Aorta (tissue), 5 donors: ENCODE results near the gene PCDHGB7. TPM values are rescaled to one million over a fixed set of nuclear protein-coding genes. Genes with fewer than 3 reads are reported as not detected.
A peak's percentile ranks its signal among the peaks of the same experiment; 100 is the strongest.
"Not testable (repeated sequence)": the region's sequence is repeated elsewhere in the genome, so short reads cannot be mapped to it uniquely, and the experiment has no call there.

Experiments used
- ATAC-seq: fragments of 200-7000 bp; cut with Tn5 transposase; one replicate; pipeline ENCODE4 v1.9.1; 2022; ENCODE audit warnings: moderate library complexity; ENCODE audit not compliant: low FRiP score
- DNase-seq, 2 donors: peaks; one replicate each; pipeline ENCODE4 v3.0.0-alpha.2; 2020
- H3K27ac ChIP-seq, 2 donors: one replicate each; pipeline ENCODE4 v1.5.1; 2013; ENCODE audit warnings: low read length in 2 of 2, mild to moderate bottlenecking in 2 of 2, moderate library complexity in 2 of 2, control low read depth in 1 of 2, inconsistent platforms in 1 of 2, low read depth in 1 of 2
- H3K27me3 ChIP-seq, 2 donors: one replicate each; pipeline ENCODE4 v1.6.1; 2013; ENCODE audit warnings: control low read depth in 1 of 2, low read length in 1 of 2, mild to moderate bottlenecking in 1 of 2, moderate library complexity in 1 of 2; ENCODE audit not compliant: insufficient read depth in 2 of 2, control insufficient read depth in 1 of 2
- H3K36me3 ChIP-seq, 2 donors: one replicate each; pipeline ENCODE4 v1.6.1; 2013; ENCODE audit warnings: control low read depth in 1 of 2, low read length in 1 of 2, mild to moderate bottlenecking in 1 of 2; ENCODE audit not compliant: insufficient read depth in 2 of 2, control insufficient read depth in 1 of 2
- H3K4me1 ChIP-seq, 2 donors: one replicate each; pipeline ENCODE4 v1.6.1; 2013; ENCODE audit warnings: low read length in 2 of 2, control low read depth in 1 of 2, mild to moderate bottlenecking in 1 of 2, moderate library complexity in 1 of 2; ENCODE audit not compliant: insufficient read depth in 2 of 2, control insufficient read depth in 1 of 2
- H3K4me3 ChIP-seq, 2 donors: one replicate each; pipeline ENCODE4 v1.5.1; 2013; ENCODE audit warnings: low read length in 2 of 2, control low read depth in 1 of 2, mild to moderate bottlenecking in 1 of 2
- H3K9me3 ChIP-seq: one replicate; pipeline ENCODE4 v1.6.1; 2013; ENCODE audit warnings: mild to moderate bottlenecking, low read length; ENCODE audit not compliant: control insufficient read depth
- WGBS, 2 donors: extraction: QIAGEN DNeasy Blood & Tissue Kit; methylation state at CpG; one replicate each; pipeline ENCODE4 v1.1.7; 2013; 5-methylcytosine and 5-hydroxymethylcytosine counted together
- intact Hi-C, 2 donors: fragments of 100-400 bp; cut with DNase I; formaldehyde crosslinking; loops; one replicate each; pipeline versions ENCODE4 v1.14.2 to v1.15.0; 2022
- long read RNA-seq, 2 donors: library from polyadenylated mRNA; unstranded; transcript quantifications; one replicate each; pipeline ENCODE4 v2.0.0, GENCODE V29; 2020 to 2021
- polyA plus RNA-seq, 2 donors: library from polyadenylated mRNA; stranded (reverse); fragments of 200-250 nt; gene quantifications; one replicate each; pipeline ENCODE4 v1.2.3, GENCODE V29; 2013
- total RNA-seq, 2 donors: library from RNA; stranded (reverse); fragmentation: NEBNext Ultra II Directional; extraction: Animal tissue kit (Norgen Biotek cat#: 25700); gene quantifications; one replicate each; pipeline ENCODE4 v1.2.1, GENCODE V29; 2021
- donor health status: healthy with polysubstance abuse.
- donor health status: Bipolar disorder and iron deficiency.
- donor health status: DM: no; HTN: no; CAD: no.
- donor health status: DM: no; HTN: no; CAD: no.
- donor health status: DM: yes; HTN: yes; CAD: no.

Gene PCDHGB7
- 10 to 100 TPM; 12.7 to 24.7 TPM for total RNA-seq
- 1 to 10 TPM; 2.1 to 3.8 TPM for polyA plus RNA-seq
- long read RNA-seq, donor 1, full-length matches to known transcripts = 1 of 1 reads
- long read RNA-seq, donor 1, partial matches to known transcripts = 0 of 1 reads
- long read RNA-seq, donor 1, other reads (novel, unspliced or antisense) = 0 of 1 reads
- long read RNA-seq, donor 2, partial matches to known transcripts = 0 of 1 reads
- long read RNA-seq, donor 2, other reads (novel, unspliced or antisense) = 0 of 1 reads

DNA sequence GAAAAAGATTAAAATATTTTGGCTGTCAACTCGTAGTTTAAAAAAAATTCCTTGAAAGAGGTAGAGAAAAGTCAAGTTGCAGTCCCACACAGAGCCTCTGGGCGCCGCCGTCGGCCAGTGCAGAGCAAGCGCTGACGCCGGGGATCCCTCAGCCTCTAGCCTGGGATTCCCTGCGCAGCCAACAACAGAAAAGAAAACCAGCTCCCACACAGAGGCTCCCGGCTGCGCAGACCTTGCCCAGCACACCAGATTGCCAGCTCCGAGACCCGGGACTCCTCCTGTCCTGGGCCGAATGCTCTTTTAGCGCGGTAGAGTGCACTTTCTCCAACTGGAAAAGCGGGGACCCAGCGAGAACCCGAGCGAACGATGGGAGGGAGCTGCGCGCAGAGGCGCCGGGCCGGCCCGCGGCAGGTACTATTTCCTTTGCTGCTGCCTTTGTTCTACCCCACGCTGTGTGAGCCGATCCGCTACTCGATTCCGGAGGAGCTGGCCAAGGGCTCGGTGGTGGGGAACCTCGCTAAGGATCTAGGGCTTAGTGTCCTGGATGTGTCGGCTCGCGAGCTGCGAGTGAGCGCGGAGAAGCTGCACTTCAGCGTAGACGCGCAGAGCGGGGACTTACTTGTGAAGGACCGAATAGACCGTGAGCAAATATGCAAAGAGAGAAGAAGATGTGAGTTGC is at the start of gene PCDHGB7:
TSS of gene PCDHGB7 (plus strand) at position 184 of the 679 bp plus-strand sequence. CDS start at position 367, 183 bp downstream.
- WGBS, 2 donors = 6 to 10% methylated on average over 42 to 47 of the region's 47 CpGs
- H3K4me1 ChIP-seq, H3K36me3 ChIP-seq, H3K4me3 ChIP-seq, H3K27ac ChIP-seq, H3K27me3 ChIP-seq: not testable (repeated sequence)
- DNase-seq = peak in 1 of 2 donors; percentile 83
- H3K9me3 ChIP-seq = peaks cover 44% of the 10 kb centered on the region
- ATAC-seq = peak; percentile 91
- intact Hi-C loops = loop anchor here in 1 of 2 donors (10.0 kb wide), 2 partner anchors 107 to 147 kb away; no protein-coding TSS in a partner anchor

DNA sequence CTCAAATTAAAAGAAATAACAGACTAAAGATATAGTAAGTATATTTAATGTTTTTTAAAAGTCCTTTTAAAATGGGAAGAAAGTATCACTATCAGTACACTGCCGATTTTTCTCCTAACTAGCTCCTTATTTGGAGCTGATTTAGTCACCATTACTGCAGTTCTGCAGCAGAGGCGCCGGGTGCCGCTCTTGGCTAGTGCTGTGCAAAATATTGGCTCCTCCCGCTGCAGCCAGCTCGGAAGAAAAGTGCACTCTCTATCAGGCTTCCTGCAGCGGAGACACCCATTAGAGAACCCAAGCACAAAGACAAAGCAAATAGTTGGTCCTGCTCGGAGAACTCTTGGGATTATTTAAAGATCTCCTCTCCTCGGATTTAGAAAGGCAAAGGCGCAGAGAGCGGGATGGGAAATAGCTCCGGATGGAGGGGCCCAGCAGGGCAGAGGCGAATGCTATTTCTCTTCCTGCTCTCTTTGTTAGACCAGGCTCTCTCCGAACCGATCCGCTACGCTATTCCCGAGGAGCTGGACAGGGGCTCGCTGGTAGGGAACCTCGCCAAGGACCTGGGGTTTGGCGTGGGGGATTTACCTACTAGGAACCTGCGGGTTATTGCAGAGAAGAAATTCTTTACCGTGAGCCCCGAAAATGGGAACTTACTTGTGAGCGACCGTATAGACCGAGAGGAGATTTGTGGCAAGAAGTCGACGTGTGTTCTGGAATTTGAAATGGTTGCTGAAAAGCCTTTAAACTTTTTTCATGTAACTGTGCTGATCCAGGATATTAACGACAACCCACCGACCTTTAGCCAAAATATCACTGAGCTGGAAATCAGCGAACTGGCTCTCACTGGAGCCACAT is 47.3 kb upstream of the PCDHGB7 start, which contains the start of gene PCDHGB3:
TSS of gene PCDHGB3 (plus strand) at position 249 of the 855 bp plus-strand sequence. CDS start at position 402, 153 bp downstream.
- no peak within 1 kb of the TSS for H3K27ac ChIP-seq
- H3K27me3 ChIP-seq = no peaks in the 10 kb centered on the region
- no peak for DNase-seq
- H3K4me1 ChIP-seq = no peaks in the 10 kb centered on the region
- WGBS, 2 donors = 14 to 17% methylated on average over 32 of the region's 32 CpGs
- H3K36me3 ChIP-seq = no peaks in the 10 kb centered on the region
- intact Hi-C loops = loop anchor here in 1 of 2 donors (5.0 kb wide), 1 partner anchor 52 kb away; the partner anchor contains the start of gene PCDHGA11
- ATAC-seq = no peak
- peaks cover 45% of the 10 kb centered on the region for H3K9me3 ChIP-seq
- no peak within 1 kb of the TSS for H3K4me3 ChIP-seq

DNA sequence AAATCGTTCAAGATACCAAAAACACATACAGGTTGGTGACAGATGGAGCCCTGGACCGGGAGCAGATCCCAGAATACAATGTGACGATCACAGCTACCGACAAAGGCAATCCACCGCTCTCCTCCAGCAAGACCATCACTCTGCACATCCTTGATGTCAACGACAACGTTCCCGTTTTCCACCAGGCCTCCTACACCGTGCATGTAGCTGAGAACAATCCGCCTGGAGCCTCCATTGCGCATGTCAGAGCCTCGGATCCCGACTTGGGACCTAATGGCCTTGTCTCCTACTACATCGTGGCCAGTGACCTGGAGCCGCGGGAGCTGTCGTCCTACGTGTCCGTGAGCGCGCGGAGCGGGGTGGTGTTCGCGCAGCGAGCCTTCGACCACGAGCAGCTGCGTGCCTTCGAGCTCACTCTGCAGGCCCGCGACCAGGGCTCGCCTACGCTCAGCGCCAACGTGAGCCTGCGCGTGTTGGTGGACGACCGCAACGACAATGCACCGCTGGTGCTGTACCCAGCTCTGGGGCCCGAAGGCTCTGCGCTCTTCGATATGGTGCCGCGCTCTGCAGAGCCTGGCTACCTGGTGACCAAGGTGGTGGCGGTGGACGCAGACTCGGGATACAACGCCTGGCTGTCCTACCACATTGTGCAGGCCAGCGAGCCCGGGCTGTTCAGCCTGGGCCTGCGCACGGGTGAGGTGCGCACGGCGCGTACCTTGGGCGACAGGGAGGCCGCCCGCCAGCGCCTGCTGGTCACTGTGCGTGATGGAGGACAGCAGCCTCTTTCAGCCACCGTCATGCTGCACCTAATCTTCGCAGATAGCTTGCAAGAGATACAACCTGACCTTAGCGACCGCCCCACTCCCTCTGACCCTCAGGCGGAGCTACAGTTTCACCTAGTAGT is 45.7 kb upstream of the PCDHGB7 start:
- no peak for ATAC-seq
- 23 to 28% methylated on average over 69 of the region's 69 CpGs for WGBS, 2 donors
- no peak overlapping the region for H3K4me3 ChIP-seq

DNA sequence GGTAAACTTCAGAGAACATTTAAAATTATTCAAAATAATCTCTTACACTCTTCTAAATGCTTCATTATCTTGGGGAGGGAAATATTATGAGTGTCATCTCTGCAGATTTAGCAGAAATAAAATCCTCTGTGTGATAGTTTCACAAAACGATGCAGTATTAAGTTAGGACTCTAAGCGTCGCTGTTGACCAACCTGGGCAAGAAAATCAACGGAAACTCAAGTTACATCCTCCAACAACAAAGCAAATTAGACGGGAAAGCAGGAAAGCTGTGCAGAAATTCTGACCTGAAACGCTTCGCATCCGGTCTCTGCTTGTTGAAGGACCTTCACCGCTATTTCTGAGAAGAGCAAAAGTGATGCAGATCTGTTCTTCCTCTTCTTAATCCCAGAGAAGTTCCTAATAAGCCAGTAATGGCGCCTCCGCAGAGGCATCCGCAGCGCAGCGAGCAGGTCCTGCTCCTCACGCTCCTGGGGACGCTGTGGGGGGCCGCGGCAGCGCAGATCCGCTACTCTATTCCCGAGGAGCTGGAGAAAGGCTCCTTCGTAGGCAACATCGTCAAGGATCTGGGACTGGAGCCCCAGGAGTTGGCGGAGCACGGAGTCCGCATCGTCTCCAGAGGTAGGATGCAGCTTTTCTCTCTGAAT is 43.7 kb upstream of the PCDHGB7 start, which contains the start of gene PCDHGA6:
TSS of gene PCDHGA6 (plus strand) at position 219 of the 645 bp plus-strand sequence. CDS start at position 412, 193 bp downstream.
- 12 to 13% methylated on average over 27 of the region's 27 CpGs for WGBS, 2 donors
- Histone ChIP-seq H3K27me3 (no peaks in the 10 kb centered on the region), H3K4me3 (no peak within 1 kb of the TSS), H3K36me3 (no peaks in the 10 kb centered on the region), H3K4me1 (no peaks in the 10 kb centered on the region), H3K9me3 (peaks cover 45% of the 10 kb centered on the region), H3K27ac (no peak within 1 kb of the TSS)
- DNase-seq (peak in 1 of 2 donors; percentile 66), ATAC-seq (no peak)
- intact Hi-C loops = loop anchor here in 1 of 2 donors (5.0 kb wide), 1 partner anchor 49 kb away; the partner anchor contains the start of gene PCDHGA11

More for the DNA sequence above, 45.7 kb upstream of the PCDHGB7 start:
- Histone ChIP-seq H3K27me3 (no peaks in the 10 kb centered on the region), H3K4me1 (no peaks in the 10 kb centered on the region), H3K9me3 (peaks cover 44% of the 10 kb centered on the region), H3K27ac (no peak overlapping the region), H3K36me3 (no peaks in the 10 kb centered on the region)
- intact Hi-C loops = loop anchor here in 1 of 2 donors (5.0 kb wide), 1 partner anchor 50 kb away; the partner anchor contains the start of gene PCDHGA11
- no peak for DNase-seq

DNA sequence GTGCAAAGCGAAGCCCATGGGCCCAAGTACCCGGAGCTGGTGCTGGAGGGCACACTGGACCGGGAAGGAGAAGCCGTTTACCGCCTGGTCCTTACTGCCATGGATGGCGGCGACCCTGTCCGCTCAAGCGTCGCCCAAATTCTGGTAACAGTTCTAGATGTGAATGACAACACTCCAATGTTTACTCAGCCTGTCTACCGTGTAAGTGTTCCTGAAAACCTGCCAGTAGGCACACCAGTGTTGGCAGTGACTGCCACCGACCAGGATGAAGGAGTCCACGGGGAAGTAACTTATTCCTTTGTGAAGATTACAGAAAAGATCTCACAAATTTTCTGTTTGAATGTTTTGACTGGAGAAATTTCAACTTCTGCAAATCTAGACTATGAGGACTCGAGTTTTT is 42.9 kb upstream of the PCDHGB7 start:
- 48 to 50% methylated on average over 14 of the region's 14 CpGs for WGBS, 2 donors
- DNase-seq (no peak), ATAC-seq (no peak)
- Histone ChIP-seq H3K9me3 (peaks cover 45% of the 10 kb centered on the region), H3K4me3 (no peak overlapping the region), H3K4me1 (no peaks in the 10 kb centered on the region), H3K27ac (no peak overlapping the region), H3K36me3 (no peaks in the 10 kb centered on the region), H3K27me3 (no peaks in the 10 kb centered on the region)
- intact Hi-C loops = loop anchor here in 1 of 2 donors (5.0 kb wide), 1 partner anchor 48 kb away; the partner anchor contains the start of gene PCDHGA11

DNA sequence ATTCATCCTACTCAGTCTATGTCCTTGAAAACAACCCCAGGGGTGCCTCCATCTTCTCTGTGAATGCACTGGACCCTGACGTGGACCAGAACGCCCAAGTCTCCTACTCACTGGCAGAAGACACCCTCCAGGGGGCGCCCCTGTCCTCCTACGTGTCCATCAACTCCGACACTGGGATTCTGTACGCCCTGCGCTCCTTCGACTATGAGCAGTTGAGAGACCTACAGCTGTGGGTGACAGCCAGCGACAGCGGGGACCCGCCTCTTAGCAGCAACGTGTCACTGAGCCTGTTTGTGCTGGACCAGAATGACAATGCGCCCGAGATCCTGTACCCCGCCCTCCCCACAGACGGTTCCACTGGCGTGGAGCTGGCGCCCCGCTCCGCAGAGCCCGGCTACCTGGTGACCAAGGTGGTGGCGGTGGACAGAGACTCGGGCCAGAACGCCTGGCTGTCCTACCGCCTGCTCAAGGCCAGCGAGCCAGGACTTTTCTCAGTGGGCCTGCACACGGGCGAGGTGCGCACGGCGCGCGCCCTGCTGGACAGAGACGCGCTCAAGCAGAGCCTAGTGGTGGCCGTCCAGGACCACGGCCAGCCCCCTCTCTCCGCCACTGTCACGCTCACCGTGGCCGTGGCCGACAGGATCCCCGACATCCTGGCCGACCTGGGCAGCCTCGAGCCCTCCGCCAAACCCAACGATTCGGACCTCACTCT is 41.9 kb upstream of the PCDHGB7 start:
- ATAC-seq = not testable (repeated sequence)

More for the DNA sequence above, 41.9 kb upstream of the PCDHGB7 start:
- H3K4me1 ChIP-seq, intact Hi-C loops, H3K4me3 ChIP-seq, H3K27me3 ChIP-seq, H3K27ac ChIP-seq, H3K36me3 ChIP-seq: not testable (repeated sequence)
- H3K9me3 ChIP-seq = peaks cover 39% of the 10 kb centered on the region
- WGBS, 2 donors = 28 to 46% methylated on average over 28 to 43 of the region's 48 CpGs
- peak in 1 of 2 donors; percentile 61 for DNase-seq
